Uterus (tissue), 2 donors: ENCODE results near the gene ERVW-1.

Experiments used
- POLR2A ChIP-seq, 2 donors: fragments of 450-650 bp; IDR thresholded peaks; one replicate each; pipeline ENCODE4 v1.6.1; 2016; ENCODE audit warnings: antibody characterized with exemption in 2 of 2, mild to moderate bottlenecking in 1 of 2, moderate library complexity in 1 of 2
- TF ChIP-seq, protein P1 (sequence below), 4 experiments: fragments of 200-600 bp in 2 of 4; fragments of 450-650 bp in 2 of 4; sonication (generic) in 2 of 4; IDR thresholded peaks; one replicate each; pipeline ENCODE4 v1.5.1; 2016 to 2019; ENCODE audit warnings: antibody characterized with exemption in 4 of 4, mild to moderate bottlenecking in 2 of 4, moderate library complexity in 1 of 4

DNA sequence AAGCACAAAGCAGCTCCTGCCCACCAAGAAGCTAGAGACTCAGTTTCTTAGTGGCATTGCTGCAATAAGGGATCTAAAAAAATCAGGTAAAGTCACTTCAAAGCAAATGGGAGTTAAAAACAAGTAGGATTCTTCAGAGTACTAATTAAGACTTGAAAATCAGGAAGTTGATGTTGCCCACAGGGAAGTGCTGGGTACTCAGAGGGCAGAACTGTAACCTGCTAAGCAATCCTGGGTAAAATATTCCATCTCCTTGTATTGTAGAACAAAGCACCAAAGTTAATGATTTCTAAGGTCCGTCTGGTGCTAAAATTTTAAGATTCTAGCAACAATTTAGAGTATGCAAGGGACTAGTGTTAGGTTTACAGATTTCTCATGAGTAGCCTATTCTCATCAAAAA lies 42.3 kb upstream of the ERVW-1 start:
- TF ChIP-seq, protein P1, sequence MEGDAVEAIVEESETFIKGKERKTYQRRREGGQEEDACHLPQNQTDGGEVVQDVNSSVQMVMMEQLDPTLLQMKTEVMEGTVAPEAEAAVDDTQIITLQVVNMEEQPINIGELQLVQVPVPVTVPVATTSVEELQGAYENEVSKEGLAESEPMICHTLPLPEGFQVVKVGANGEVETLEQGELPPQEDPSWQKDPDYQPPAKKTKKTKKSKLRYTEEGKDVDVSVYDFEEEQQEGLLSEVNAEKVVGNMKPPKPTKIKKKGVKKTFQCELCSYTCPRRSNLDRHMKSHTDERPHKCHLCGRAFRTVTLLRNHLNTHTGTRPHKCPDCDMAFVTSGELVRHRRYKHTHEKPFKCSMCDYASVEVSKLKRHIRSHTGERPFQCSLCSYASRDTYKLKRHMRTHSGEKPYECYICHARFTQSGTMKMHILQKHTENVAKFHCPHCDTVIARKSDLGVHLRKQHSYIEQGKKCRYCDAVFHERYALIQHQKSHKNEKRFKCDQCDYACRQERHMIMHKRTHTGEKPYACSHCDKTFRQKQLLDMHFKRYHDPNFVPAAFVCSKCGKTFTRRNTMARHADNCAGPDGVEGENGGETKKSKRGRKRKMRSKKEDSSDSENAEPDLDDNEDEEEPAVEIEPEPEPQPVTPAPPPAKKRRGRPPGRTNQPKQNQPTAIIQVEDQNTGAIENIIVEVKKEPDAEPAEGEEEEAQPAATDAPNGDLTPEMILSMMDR (IDR thresholded peaks at IDR 0.05) = no peak
- TF ChIP-seq POLR2A (IDR thresholded peaks at IDR 0.05) = no peak
